Stimulated activated CD8-positive, alpha-beta memory T cell treated with anti-CD3 and anti-CD28 coated beads, Interleukin-15, amount 100 ng/mL, for 1 hour (primary cell): Measurements from ENCODE around the gene ZRANB1.

Source experiments
- DNase-seq: peaks from one replicate; pipeline ENCODE4 v3.0.0-alpha.2; 2020; ENCODE audit warnings: low read depth

The ZRANB1 gene

GRCh38 chr10:125018576-125019143 is 76.7 kb downstream of the ZRANB1 start:
- no peak for DNase-seq

DNA sequence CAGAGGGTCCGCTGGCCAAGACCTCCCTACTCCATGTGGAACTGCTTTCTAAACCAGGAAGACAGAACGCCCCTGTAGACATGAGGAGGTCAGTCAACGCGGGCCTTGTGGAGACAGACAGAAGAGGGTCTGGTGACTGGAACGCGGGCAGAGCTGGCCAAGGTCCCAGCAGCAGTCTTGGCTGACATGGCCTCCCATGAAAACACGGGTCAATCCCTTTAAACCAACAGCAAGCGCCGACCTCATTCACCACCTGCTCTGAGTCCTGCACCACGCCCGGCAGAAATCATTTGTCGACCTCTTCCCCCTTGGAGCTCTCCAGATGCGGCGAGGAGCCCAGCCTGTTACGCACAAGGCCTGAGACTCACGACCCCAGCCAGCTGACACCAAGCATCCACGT is 78.5 kb downstream of the ZRANB1 start:
- no peak for DNase-seq

- DNase-seq: no peak
Observed at GRCh38 chr10:125020871-125021270, 78.9 kb downstream of the ZRANB1 start.

DNA sequence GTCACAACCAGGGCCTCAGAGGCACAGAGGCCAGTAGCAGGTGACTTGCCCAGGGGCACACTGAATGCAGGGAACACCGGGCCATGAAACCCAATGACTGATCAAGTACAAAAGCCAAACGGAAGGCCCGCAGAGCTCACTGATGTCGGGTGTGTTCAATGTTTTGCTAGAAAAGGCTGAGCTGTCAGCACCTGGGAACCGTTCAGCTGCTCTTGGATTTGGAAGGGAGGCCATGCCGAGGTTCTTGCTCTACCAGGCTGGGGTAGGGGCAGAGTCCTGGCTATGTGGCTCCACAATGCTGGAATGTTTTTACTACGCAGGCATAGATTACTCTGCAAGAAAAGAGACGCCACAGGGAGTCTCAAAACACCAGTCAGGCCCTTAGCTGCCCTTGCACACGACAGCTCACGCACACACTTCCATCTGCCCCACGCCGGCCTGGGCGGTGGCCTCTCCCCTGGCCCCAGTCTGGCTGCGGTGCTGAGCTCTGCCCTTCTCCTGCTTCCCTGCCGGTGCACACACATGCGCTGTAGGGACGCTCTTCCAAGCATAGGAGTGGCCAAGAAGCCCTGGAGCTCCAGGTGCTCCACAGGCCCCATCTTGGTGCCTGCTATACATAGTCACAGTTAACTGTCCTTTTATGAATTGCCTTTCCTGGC is 79.9 kb downstream of the ZRANB1 start:
- DNase-seq: no peak

DNA sequence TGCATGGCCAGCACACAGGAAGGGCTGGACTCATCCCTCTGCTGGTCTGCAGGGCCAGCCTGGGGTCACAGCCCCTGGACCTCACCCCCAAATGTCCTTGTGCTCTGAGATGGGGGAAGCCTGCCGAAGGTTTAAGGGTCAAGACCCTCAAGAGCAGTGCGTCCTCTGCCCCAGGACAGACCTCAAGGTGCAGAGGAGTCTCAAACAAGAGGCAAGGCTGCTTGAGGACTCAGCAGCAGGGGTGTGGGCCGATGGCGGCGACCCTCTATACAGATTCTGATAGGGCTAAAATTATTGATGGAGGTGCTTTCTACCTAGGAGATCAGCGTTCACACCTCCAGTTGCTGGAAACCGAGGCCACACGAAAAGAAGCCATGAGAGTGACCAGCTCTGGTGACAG is 80.7 kb downstream of the ZRANB1 start:
- DNase-seq: no peak

DNA sequence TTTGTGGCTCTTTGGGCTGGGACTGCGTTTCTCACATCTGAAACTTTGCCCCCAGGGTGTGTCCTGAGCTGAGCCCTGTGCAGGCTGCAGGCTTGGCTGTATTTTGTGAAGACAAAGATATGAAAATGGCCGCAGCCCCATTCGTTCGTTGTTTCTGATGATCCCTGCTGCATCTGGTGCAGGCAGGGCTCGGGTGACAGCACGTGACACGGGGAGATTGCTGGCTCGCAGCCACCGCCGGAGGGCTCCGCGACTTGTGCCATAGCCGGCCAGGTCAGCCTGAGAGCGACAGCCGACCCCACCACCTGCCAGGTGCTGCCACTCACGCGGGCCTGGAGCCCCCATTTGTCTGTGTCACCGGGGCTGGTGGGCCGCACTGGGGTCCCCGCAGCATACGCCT is 81.3 kb downstream of the ZRANB1 start:
- DNase-seq: no peak

GRCh38 chr10:125023862-125024496 is 82.1 kb downstream of the ZRANB1 start:
- no peak for DNase-seq

DNA sequence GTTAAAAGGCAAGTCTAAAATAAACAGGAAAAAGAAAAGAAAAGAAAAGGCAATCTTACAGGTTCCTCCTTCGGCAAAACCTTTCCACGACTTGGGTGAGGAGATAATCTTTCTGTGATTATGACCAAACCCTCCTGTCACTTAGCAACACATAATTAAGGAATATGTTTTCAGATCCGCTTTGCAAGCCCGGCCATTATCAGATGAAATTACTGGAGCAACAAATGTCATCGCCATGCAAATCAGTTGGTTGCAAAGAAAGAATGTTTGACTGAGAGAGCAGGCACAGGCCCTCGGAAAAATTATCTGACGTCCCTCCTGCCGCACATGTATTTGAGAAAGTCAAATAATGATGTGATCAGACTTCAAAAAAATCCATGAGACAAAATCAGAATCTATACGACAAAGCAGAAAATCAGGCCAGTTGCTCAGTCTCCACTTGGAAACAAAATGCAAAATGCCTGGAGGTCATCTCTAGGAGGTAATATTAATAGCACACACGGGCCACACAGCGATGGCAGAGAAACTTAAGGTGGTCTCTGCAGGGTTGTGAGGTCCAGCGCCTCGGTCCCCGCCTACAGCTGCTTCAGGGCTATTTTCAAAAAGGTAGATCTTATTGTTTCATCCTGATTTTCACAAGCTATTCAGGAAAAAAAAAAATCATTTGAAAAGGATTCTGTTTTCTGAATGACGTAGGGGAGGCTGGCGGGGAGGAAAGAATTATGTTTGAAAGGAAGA is 82.7 kb downstream of the ZRANB1 start:
- DNase-seq: no peak

DNA sequence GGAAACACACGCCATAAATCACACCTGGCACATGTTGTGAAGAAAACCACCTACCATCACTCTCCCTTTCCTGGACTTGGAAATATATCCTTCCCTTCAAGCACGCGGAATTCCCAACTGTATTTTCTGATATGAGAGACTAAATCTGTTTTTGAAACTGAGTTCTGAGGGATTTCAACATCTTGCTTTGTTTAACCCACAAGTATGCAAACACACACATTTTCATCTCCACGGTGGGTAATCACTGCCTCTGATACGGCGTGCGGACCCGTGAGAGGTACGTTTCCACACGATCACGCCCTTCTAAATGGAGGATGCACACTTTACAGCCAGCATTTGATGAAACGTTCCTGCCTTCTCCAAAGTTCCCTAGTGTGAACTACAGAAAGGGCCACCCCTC is 83.4 kb downstream of the ZRANB1 start:
- no peak for DNase-seq

GRCh38 chr10:125026036-125026931 is 84.4 kb downstream of the ZRANB1 start:
- DNase-seq: no peak

DNA sequence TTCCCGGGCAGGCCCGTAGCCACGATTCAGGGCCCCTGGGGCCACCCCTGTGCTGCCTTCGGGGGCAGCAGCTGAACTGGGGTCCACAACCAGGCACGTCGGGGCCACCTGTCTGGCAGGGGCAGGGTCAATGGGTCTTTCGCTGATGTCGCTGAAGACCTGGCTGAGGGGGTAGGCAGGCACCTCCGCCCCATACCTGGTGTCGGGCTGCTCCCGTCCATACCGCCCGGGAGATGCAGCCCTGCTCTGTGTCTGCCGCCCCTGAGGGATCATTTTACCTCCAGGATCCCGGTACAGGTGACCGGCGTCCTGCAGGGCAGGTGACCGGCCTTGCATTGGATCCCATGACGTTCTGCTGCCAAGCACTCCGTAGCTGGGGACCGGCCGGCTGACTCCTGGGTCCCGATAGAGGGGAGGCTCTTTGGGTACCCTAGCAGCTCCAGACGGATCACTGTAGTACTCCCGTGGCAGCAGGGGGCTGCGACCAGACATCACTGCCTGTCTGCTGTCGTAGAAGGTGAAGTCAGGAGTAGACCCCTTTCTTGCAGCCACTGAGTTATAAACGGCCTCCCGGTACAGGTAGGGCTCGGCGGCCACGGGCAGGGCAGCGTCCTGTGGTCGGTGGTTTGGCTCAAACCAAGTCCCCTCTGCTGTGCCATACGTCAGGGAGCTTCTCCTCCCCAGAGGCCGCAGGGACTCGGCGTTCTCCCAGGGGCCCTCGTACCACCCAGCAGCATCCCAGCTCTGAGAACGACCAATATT is 85.2 kb downstream of the ZRANB1 start:
- no peak for DNase-seq

GRCh38 chr10:125027871-125028869 is 86.2 kb downstream of the ZRANB1 start:
- no peak for DNase-seq

DNA sequence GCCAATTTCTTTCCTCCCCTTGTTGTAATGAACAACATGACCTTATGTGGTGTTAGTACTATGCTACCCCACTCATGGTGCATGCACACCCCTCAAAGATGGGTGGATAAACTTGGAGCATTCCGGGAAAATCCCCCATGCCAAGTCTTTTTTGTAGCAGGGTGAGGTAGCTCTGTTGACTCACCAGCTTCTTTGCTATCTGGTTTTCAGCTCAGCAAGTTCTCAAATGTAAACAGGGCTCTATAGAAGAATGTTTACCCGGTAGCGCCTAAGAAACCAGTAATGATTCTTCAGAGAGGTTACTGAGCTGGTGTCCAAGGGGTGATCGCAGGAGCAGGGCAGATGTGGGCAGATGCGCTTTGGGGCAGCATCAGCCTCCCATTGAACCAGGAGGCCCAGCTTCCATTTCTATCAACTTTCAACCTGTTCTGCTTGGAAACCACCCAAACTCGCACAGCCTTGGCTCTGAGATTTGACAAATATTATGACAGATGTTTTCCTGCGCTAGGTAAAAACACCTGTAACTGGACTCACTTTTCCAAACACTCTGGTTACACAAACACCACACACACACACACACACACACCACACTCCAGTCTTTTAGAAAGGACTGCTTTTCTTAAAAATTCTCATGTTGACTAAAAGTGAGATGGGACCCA is 87.8 kb downstream of the ZRANB1 start:
- no peak for DNase-seq

GRCh38 chr10:125030567-125031197 is 88.8 kb downstream of the ZRANB1 start:
- DNase-seq: no peak

DNA sequence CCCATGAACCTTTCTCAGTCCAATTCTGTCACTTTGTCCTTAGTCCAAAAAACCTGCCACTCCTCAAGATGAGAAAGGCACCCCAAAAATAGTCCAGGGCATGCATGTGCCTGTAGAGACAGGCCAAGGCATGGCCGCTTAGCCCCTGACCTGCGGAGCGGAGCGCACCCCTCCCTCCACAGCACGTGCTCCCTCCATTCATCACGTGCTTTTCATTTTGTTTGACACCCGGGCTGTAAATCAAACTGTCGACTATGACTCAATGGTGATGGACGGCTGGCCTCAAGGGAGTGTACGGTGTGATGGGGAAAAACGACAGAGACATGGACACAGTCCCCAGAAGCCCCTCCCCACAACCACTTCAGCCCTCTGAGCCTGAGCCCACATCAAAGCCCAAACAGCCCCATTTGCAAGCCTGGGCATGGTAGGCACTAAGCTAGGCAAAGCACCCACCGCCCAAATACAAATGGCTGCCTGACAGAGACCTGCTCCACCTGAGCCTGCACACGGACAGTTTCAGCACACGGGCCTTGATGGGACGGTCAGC is 90.6 kb downstream of the ZRANB1 start:
- DNase-seq: no peak

GRCh38 chr10:125033146-125033924 is 91.4 kb downstream of the ZRANB1 start:
- DNase-seq: no peak

DNA sequence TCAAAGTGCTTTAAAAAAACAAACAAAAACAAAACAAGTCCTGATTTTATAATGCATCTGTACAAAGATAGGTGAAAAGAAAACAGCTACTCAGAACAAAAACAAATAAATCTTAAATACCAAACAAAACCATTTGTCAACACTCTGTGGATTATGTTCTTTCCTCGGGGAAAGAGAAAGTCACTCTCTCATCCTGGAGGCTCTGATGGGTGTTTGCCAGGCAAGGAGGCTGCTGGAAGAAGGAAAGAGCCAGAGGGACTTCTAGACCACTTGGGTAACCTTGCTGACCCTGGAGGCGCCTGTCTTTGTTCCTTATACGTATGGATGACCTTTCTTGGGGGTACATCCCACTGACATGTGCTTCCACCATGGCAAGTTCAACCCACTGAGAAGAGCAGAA is 92.8 kb downstream of the ZRANB1 start:
- DNase-seq: no peak

GRCh38 chr10:125035136-125035535 is 93.2 kb downstream of the ZRANB1 start:
- no peak for DNase-seq
